HG03354 (cell line): ENCODE data around the gene MRPS33.
A peak's percentile ranks its signal among the peaks of the same experiment; 100 is the strongest.
"Not testable (repeated sequence)": the region's sequence is repeated elsewhere in the genome, so short reads cannot be mapped to it uniquely, and the experiment has no call there.

ENCODE experiments used
- ATAC-seq: cut with Tn5 transposase; IDR thresholded peaks from one replicate; pipeline ENCODE4 v1.9.1; 2021; ENCODE audit warnings: mild to moderate bottlenecking; ENCODE audit not compliant: unreplicated experiment, poor library complexity, severe bottlenecking

MRPS33 gene

DNA sequence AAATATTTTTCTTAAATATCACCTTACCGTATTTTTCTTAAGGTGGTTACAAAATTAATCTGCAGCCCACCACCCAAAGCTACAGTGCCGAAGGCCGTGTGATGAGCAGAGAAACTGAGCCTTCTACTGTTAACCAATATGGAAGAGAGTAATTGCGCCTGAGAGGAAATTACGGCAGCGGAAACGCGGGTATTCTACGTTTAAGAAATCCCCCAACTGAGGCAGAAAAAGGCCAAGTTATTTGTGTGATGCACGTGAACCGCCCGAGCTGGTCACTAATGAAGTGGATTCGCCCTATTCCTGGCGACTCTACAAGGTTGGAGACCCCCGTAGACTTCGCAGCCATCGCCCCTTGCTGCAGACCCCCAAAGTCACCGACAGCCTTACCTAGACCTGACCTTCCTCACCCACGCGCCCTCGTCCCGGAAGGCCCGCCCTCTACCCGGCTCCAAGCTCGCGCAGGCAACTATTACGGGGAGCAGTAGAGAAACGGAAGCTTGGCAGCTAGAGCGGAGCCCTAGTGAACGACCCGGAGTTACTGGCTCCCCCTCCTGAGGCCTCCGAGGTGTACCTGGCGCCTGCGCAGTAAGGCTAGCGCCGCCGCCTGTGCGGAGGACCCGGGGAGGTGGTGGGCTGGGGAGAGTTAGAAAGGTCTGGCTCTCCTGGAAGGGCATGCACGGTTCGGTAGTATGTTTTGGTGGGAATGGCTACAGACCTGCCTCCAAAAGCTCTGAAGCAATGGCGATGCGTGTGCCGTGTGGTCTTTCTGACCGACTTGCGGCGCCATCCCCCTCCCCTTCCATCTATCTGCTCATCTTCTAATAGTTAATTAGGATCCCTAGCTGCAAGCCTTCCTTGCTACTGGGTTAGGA, at the start of gene MRPS33:
TSS of gene MRPS33 (minus strand) at position 429 of the 872 bp plus-strand sequence. CDS start 4,319 bp downstream, outside the sequence.
- ATAC-seq: peak; percentile 98

DNA sequence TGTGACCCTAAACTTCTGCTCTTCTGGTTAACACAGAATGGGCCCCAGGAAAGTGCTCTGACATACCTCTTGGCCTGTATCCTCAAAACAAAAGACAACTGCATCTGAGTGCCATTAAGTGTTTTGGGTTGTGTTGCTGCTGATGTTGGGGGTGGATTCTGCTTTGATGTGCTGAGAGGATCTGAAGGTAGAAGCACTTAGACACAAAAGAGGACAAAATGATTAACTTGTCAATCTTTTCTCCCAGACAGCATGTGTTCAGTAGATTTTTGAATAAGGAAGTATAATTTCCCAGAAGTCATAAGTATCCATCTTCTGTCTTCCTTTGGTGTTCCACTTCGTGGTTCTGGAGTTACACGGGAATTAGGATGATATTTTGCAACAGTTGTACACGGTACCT, 43.0 kb upstream of the MRPS33 start:
- no peak for ATAC-seq

DNA sequence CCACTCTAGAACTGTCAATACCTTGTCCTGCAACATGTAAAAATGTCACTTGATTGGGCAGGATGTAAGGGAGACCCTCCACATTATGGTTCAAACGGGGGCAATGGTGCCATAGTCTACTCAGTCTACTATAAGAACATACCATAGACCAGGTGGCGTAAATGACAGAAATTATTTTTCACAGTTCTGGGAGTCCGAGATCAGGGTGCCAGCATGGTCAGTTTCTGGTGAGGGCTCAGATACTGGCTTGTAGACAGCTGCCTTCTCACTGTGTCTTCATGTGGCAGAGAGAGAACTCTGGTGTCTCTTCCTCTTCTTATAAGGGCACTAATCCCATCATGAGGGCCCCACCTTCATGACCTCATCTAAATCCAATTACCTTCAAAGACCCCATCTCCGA, 40.4 kb upstream of the MRPS33 start:
- ATAC-seq: no peak

GRCh38 chr7:141053626-141054025, 38.9 kb upstream of the MRPS33 start:
- peak; percentile 61 for ATAC-seq

DNA sequence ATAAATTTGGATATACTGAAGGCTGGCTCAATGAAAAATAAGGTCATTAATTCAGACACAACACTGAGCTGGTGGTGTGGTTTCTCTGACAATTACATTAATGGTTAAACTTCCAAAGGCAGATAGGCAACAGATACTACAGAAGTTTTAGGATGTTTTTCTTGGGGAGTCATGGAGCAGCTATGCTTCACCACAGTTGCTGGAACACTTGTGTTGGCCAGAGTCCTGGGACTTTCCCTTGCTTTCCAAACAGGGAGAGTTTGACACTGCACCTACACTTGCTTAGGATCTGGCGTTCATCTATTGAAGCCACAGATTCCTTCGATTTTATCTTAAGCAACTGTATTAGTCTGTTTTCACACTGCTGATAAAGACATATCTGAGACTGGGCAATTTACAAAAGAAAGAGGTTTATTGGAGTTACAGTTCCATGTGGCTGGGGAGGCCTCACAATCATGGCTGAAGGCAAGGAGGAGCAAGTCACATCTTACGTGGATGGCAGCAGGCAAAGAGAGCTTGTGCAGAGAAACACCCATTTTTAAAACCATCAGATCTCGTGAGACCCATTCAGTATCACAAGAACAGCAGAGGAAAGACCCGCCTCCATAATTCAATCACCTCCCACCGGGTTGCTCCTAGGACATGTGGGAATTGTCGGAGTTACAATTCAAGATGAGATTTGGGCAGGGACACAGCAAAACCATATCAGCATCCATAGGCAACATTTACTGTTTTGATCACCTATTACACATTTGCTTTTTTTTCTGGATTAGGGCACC, 31.3 kb upstream of the MRPS33 start:
- ATAC-seq: no peak

DNA sequence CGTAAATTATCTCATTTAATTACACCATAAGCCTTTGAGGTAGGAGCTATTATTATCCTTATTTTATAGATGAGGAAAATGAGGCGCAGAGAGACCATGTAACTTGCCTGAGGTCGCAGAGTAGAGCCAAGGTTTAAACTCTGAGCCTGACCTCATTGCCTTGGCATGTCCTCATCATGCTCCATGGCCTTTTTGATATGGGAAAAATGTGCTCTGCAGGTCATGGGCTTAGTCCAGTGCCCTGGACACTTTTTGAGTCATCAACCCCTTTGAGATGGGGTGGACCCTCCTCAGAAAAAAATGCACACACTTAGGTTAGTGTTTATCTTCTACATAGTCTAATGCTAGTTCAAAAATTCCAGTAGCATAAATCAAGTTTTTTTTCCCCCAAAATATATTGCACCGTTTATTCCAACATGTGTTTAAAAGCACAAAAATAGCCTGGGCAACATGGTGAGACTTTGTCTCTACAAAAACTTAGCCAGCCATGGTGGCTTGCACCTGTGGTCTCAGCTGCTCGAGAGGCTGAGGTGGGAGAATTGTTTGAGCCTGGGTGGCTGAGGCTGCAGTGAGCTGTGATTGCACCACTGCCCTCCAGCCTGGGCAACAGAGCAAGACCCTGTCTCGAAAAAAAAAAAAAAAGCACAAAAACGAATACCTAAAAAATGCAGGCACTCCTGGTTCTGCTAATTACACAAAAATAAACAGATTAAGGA, 30.5 kb upstream of the MRPS33 start:
- no peak for ATAC-seq

DNA sequence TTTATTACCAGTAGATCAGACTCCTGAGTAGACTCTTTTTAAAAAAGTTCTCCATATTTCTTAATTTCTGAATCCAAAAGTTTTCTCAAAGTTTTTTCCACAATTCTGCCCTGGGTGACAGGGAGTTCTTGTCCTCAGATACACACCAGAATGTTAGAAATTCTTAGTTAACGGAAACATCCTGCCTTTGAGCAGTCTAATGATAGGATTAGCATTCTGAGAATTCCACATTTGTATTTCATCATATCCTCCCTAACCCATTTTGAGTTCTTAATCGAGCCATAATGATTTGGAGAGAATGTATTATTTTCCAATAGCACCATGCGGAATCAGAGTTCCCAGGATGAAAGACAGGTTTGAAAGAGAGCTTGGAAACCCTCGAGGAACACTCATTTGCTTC, 28.9 kb upstream of the MRPS33 start:
- ATAC-seq: no peak

GRCh38 chr7:141042222-141043193, 27.8 kb upstream of the MRPS33 start:
- ATAC-seq: no peak

GRCh38 chr7:141039376-141039775, 24.6 kb upstream of the MRPS33 start:
- no peak for ATAC-seq

DNA sequence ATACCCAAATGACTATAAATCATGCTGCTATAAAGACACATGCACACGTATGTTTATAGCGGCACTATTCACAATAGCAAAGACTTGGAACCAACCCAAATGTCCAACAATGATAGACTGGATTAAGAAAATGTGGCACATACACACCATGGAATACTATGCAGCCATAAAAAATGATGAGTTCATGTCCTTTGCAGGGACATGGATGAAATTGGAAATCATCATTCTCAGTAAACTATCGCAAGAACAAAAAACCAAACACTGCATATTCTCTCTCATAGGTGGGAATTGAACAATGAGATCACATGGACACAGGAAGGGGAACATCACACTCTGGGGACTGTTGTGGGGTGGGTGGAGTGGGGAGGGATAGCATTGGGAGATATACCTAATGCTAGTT, 23.3 kb upstream of the MRPS33 start:
- not testable (repeated sequence) for ATAC-seq

- ATAC-seq: not testable (repeated sequence)
Observed at GRCh38 chr7:141032539-141033323, 18.0 kb upstream of the MRPS33 start.

GRCh38 chr7:141028767-141029166, 14.0 kb upstream of the MRPS33 start:
- ATAC-seq: no peak

- no peak for ATAC-seq
Observed at GRCh38 chr7:141027043-141027442, 12.3 kb upstream of the MRPS33 start.

DNA sequence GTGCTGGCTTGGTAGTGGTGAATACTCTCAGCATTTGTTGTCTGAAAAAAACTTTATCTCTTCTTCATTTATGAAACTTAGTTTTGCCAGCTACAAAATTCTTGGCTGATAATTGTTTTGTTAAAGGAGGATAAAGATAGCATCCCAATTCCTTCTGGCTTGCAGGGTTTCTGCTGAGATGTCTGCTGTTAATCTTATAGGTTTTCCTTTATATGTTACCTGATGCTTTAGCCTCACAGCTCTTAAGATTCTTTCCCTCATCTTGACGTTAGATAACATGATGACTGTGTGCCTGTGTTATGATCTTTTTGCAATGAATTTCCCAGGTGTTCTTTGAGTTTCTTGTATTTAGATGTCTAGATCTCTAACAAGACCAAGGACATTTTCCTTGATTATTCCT, 9.9 kb upstream of the MRPS33 start:
- ATAC-seq: no peak

DNA sequence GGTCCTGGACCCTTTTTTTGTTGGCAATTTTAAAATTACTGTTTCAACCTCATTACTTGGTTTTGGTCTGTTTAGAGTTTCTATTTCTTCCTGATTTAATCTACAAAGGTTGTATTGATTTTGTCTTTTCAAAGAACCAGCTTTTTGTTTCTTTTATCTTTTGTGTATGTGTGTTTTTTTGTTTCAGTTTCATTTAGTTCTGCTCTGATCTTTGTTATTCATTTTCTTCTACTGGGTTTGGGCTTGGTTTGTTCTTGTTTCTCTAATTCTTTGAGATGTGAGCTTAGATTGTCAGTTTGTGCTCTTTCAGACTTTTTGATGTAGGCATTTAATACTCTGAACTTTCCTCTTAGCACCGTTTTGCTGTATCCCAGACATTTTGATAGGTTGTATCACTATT, 8.5 kb upstream of the MRPS33 start:
- ATAC-seq: no peak

DNA sequence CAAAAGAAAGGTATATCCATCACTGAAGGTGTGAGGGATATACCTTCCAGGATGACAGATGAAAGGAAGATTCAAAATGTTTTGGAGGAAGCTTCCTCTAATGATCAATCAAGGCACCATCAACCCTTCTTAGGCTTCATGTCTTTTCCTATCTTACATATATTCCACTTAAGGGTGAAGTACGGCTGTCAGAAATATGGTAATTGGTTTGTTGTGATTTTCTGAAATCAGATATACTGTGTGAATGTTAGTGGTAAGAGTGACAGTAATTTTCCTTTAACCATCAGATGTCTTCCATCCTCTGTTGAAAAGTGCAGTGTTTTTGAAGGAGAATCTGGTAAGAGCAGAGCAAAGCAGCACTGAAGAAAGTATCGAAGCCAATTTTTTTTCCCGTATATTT, 2.8 kb upstream of the MRPS33 start:
- no peak for ATAC-seq

- no peak for ATAC-seq
Observed at GRCh38 chr7:141016349-141016748, 1.6 kb upstream of the MRPS33 start.

DNA sequence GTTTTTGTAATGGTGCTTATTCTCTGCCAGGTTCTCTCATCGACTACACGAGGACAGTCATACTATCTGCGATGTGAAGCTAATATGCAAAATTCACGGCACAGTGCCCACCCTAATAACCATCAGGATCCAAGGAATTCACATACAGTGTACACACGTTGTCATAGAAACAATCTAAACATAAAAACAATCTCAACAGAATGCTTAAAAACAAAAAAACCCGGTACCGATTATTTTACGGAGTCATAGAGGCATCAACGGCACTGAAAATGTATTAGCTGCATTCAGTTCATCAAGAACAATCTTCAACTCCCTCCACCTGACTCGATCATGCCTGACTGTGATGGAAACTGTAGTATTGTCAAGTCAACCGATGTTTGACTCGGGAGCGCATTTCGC, 628 bp downstream of the MRPS33 start:
- ATAC-seq: peak; percentile 13

DNA sequence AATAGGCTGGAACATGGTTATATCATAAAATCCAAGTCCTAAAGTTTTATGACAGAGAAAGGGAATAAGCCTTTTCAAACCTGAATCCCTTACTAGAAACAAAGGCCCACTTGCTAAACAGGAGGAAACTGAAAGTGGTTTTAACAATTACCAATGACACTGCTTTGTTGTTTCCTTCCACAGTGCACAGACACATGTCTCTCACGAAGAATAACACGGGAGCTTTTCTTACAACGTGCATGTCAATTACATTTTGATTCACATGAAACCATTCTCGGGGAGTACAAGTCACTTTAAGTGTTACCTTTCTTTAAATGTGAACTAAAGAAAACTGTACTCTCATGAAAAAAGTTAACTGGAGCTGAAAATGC, 1.4 kb downstream of the MRPS33 start:
- no peak for ATAC-seq
